Amniotic epithelial cell (primary cell): ENCODE data around the gene EIF4G3.
"Not testable (repeated sequence)": the region's sequence is repeated elsewhere in the genome, so short reads cannot be mapped to it uniquely, and the experiment has no call there.

Experiments
- DNase-seq: peaks from one replicate; pipeline ENCODE4 v3.0.0-alpha.2; 2010; ENCODE audit warnings: low read depth

The EIF4G3 gene

DNA sequence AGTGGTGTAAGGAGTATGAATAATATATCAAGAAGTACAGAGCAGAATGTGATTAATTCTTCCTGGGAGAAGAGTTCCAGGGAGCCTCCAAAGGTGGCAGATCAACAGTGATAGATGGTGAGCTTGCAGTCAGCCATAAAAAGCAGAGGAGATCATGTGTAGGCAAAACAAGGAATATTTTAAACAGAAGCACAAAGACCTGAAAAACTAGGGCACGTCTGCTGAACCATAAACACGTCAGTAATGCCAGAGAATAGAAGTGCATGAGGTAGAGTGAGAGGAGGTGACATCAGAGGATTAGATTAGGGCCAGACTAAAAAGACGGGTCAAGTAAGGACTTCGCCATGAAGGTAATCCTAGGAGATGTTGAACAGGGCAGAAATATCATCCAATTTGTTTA is 151.8 kb downstream of the EIF4G3 start:
- peak; percentile 53 for DNase-seq

DNA sequence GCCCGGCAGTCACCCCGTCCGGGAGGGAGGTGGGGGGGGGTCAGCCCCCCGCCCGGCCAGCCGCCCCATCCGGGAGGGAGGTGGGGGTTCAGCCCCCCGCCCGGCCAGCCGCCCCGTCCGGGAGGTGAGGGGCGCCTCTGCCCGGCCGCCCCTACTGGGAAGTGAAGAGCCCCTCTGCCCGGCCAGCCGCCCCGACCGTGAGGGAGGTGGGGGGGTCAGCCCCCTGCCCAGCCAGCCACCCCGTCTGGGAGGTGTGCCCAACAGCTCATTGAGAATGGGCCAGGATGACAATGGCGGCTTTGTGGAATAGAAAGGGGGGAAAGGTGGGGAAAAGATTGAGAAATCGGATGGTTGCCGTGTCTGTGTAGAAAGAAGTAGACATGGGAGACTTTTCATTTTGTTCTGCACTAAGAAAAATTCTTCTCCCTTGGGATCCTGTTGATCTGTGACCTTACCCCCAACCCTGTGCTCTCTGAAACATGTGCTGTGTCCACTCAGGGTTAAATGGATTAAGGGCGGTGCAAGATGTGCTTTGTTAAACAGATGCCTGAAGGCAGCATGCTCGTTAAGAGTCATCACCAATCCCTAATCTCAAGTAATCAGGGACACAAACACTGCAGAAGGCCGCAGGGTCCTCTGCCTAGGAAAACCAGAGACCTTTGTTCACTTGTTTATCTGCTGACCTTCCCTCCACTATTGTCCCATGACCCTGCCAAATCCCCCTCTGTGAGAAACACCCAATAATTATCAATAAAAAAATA is 152.4 kb downstream of the EIF4G3 start:
- not testable (repeated sequence) for DNase-seq

DNA sequence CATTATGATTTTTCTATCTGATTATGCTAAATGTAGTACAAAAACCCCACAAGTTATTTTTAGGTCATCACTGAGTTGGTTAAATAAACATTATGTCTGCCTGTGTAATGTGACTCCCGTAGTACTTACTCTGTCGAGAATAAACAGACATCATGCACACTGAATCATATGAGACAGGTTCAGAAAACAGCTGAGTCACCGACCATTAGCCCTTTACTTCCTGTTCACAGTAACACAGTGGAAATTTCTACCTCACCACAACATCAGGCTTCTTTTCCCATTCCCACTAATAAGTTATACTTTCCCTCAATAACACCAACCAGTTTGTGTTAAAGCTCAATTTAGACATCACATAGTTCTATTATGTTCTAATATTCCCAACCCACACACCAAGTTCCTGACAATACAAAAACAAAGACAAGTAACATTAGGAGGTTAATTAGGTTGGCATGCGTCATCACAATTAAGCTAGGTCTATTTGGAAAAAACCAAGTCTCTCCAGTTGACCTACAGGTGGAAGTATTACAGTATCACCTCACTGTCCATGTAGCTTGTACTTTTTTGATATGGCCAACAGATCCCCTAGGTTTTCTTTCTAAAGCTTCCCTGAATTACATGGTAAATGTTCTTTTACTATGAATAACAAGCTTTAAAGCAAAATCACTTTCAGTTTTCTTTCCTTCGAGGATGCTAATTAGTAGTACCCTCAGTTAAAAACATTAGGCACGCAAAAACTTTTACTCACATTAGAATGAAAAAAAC is 154.2 kb downstream of the EIF4G3 start:
- DNase-seq, result peak; percentile 99

DNA sequence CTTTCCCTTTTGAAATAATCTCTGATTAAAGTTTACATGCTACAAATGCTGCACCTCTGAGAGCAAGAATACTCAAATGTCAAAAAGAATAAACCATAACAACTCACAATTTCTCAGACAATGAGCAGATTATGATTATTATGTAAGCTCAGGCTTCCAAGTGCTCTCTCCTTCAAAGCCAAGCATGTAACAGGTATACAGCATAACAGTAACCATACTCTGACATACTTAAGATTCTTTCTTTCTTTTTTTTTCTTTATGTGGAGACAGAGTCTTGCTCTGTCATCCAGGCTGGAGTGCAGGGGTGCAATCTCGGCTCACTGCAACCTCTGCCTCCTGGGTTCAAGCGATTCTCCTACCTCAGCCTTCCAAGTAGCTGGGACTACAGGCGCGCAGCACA is 155.4 kb downstream of the EIF4G3 start:
- DNase-seq, result no peak

DNA sequence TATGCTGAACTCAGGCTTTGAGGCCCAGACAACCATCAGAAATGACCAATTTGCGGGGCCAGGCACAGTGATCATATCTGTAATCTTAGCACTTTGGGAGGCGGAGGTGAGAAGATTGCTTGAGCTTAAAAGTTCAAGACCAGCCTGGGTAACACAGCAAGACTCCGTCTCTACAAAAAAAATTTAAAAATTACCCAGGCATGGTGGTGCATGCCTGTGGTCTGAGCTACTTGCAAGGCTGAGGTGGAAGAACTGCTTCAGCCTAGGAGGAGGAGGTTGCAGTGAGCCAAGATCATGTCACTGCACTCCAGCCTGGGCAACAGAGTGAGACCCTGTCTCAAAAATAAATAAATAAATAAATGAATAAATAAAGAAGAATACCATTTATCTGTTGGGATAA is 156.5 kb downstream of the EIF4G3 start:
- peak; percentile 42 for DNase-seq

DNA sequence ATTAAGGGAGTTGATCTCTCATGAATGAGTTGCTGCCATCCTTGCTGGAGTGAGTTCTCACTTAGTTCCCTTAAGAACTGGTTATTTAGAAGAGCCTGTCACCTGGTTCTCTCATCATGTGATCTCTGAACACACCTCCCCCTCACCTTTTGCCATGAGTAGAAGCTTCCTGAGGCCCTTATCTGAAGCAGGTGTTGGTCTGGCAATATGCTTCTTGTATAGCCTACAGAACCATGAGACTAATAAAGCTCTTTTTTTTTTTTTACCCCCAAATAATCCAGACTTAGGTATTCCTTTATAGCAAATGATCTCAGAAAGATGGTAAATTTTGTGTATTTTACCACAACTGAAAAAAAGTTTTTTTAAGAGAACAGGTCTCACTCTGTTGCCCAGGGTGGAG is 158.0 kb downstream of the EIF4G3 start:
- DNase-seq, result no peak

DNA sequence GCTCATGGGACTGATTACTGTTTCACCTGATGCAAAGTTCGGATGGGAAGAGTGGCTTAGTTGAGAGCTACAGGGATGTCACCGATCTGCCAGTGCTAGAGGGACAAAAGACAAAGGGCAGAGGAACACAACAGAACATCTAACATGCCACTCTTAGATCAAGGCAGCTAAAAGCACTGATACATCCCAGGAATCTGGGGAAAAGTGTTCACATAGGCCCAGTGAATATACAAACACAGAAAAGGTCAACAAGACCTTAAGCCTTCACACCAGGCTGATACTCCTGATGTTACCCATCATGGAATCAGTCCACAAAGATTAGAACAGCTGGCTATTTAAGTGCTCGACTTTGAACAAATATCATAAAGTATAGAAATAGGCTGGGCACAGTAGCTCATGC is 163.2 kb downstream of the EIF4G3 start:
- no peak for DNase-seq

DNA sequence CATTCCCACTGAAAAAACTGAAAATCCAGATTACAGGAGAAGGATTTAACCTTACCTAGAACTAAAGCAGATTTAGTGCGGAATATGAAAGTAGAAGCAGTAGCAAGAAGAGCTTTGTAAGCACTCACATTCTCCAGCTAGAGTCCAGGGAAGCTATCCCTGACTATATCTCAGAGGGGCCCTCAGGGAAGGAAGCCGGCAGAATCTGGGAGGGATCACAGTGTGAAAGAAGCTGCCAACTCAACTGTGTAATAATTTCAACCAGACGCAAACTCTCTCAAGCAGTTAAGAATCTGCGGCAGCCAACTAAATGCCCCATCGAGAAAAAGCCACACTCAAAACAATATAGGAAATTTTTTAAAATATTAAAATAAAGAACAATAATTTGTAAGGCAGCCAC is 163.8 kb downstream of the EIF4G3 start:
- peak; percentile 79 for DNase-seq

DNA sequence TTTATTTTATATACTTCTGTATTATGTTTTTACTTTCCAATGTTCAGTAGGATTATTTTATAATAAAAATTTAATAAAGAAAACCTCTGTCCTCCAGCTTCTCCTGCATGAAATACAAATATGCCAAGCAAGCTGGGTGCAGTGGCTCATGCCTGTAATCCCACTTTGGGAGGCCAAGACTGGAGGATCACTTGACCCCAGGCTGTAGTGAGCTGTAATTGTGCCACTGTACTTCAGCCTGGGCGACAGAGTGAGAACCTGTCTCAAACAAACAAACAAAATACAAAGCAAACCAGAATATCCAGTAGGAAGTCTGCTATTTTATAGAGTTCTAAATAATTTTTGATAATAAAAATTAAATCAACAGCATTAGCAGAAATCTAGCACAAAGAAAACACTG is 168.8 kb downstream of the EIF4G3 start:
- no peak for DNase-seq

DNA sequence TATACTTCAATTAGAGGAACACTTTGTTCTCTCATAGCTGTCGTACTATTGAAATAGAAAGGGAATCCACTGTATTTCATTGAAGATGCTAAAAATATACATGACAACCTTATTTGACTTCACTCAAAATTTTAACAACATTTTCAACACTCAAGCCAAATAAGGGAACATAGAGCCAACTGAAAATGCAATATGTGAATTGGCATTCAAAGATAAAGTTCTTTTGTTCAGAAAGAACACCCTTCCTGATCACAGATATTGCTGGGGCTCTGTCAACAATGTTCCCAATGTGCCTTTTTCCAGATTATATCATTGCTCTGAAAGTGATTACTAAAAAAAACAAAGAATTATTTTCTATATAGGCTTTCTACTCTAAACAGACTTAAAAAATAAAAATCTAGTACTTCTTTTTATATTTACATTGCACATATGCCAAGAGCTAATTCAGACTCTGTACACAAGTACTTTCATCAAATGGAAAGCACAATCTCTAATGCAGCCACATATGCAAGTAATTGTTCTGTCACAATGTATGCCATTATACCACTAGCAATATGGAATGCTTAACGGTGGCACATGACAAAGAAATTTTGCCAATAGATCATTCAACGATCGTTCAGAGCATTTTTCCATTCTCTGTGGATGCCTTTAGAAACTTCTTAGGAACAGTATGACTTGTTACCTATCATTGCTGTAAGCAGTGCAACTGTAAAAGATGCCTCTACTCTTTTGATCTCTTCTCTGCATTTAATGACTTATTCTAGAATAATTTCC is 171.0 kb downstream of the EIF4G3 start:
- no peak for DNase-seq

DNA sequence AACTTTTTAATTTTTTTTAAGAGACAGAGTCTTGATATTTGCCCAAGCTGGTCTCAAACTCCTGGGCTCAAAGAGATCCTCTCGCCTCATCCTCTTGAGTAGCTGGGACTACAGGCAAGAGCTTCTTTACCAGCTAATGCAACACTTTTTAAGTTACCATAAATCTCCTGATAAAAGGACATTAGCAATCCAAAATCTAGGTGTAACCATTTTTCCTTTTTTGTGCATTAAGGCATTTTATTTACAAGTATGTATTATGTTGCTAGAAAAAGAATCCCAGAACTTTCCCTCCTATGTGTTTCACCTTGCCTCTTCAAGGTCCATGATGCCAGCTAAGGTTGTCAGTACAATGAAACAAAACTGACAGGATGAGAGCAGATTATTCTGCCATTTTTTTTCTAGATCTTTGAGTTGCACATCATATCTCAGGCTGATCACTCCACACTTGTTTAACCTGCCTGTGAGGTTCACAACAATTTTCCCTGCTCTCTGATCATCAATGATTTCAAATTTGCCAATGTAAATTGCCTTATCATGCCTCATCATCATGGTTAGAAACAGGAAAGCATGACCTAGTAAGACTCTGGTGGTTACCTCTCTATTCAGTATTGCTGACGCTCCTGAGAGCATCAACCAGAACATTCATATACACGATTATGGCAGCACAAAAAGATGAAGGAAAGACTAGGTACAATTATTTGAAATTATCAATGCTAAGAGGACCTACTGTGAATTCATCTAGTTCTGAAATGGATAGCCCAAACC is 173.2 kb downstream of the EIF4G3 start:
- no peak for DNase-seq

DNA sequence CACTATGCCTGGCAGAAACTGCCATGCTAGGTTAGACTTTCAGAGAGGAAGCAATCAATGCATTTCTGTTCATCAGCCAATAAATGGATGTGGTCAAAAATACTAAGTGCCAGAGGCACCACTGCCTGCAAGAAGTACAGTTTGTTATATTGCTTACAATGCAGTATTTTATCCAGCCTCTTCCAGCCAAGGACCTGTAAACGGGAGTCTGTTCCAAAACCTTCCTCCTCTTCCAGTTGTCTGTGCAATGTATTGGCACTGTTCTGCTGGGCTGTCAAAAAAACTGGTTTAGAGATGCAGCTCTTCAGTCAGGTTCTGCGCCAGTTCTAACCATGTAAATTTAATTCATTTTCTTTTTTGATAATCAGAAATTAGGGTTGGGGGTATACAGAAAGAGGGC is 175.7 kb downstream of the EIF4G3 start:
- no peak for DNase-seq

DNA sequence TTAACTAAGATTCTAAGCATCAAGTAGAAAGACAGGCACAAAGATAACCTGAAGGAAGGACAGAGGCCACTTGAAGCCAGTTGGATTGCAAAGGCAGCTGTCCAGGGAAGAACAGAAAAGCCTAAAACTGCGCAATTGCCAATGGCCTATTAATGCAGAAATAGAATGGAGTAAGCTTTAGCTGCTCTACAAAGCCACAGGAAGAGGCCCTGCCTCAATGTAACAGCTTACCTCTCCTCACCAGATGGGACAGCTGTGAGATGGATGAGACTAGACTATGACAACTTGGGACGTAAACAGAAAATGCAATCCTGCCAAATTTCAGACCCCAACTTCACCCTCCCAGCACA is 176.5 kb downstream of the EIF4G3 start:
- no peak for DNase-seq

DNA sequence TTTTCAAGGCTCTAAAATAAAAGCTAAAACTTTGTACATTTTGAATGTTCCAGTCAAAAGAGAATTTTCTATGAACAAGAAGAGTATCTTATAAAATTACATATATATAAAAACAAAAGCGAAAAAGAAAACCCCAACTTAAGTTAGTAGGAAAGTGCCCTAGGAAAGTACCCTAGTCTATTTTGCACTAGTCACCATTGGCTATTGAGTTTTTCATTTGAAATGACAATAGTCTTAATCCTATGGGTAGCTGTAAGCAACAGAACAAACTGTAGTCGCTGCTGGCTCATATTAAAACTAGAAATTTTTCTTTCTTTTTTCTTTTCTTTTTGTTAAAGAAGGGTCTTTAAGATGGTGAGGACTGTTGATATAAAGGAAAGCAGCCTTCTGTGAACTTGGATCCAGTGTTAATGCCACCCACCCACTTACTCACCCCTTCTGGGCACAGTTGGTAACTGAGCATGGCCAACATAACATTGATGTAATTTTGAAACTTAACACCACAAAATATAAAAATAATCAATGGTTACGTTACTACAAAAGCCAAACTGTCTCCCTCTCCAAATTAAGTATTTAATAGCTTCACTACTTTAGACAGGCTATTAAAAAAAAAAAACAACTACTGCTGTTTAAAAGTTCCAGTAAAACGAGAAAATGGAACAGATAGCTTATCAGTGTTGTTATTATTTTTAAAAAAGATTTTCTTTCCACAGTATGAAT is 177.0 kb downstream of the EIF4G3 start:
- no peak for DNase-seq

DNA sequence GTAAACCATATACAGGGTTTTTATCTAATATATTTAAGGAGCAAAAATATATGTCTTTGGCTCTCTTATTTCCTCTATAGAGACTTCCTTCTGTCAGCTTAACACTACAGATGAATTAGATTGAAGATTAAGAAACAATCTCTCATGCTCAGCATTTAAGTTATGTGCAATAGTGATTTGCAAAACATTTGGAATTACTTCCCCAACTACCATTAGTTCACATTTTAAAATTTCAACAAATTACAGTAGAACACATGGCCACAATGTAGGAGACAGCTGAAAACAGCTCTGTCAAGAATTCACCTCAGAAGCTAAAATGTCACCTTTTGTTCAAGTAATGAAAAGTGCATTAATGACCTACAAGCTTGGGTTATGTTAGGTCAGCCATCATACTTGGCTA is 177.9 kb downstream of the EIF4G3 start:
- DNase-seq, result no peak

DNA sequence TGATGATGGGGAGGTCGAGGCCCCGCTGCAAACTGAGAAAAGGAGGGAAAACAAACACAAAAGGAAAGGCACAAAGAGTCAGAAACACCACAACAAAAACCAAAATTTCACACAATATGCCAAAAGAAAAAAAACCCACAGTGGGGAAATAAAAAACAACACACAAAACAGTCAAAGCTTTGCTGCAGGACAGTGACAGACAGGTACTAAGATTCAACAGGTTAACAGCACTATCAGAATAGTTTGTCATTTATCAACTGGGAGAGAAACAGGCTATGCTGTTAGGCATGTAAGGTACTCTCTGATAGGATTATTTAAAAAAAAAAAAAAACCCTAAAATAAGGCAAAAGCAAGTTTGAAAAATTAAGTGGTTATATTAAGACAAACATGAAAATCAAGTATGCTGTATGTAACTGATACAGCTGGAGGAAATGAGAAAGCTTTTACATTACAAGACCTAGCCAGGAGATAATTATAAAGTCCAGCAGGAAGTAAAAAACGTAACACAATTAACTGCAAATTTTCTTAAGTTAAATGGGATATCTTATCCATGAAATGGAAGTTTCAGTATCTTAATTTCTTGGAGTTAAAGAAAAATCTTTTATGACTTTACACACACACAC is 179.0 kb downstream of the EIF4G3 start:
- DNase-seq, result no peak

DNA sequence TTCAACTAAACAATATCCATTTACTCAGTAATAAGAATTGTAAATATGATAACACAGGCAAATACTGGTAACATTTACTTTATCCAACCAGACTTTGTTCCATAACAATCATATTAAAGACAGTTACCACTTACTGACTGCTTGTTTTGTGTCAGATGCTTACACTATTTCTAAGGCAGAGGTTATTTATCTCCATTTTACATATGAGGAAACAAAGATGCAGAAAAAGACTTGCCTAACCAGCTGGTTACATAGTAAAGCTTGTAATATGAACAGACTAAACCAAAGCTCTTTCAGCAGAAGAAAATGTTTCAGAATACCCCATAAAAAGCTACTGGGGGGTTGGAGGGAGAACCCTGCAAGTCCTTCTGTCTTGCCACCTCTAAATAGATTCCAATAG is 180.1 kb downstream of the EIF4G3 start:
- no peak for DNase-seq

DNA sequence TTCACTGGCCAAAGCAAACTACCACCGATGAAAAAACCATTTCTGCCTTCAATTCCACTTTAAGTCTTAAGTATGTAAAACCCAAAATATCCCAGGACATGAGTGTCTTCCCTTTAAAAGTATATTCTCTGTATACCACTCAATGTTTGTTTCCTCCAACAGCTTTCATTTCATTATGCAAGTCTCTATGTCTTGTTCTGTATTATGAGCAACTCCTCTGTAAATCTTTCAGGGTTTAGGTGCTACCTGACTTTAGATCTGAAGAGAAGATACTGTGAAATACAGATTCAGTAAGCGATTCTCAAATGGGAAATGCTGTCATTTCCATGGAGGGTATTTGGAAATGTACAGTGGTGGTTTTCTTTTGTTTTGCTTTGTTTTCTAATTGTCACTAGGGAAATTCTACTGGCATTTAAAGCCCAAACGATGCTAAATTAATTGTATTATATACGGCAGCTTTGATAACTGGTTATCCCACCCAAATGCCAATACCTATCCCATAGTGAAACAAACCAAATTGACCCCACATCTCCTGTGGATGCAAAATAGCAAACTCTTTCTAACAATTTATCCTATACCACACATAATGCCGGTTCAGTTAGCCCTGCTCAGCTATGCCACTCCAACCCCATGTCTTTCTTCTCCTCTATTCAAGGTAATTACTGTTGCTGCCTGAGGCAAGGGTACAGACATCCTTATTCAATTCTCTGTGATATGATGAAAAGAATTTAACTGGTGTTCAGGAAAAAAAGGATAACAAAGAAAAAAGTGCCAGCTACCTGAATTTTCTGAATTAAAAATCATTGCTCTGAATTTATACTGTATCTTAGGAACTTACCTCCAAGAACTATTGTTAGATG is 182.8 kb downstream of the EIF4G3 start:
- DNase-seq, result no peak

DNA sequence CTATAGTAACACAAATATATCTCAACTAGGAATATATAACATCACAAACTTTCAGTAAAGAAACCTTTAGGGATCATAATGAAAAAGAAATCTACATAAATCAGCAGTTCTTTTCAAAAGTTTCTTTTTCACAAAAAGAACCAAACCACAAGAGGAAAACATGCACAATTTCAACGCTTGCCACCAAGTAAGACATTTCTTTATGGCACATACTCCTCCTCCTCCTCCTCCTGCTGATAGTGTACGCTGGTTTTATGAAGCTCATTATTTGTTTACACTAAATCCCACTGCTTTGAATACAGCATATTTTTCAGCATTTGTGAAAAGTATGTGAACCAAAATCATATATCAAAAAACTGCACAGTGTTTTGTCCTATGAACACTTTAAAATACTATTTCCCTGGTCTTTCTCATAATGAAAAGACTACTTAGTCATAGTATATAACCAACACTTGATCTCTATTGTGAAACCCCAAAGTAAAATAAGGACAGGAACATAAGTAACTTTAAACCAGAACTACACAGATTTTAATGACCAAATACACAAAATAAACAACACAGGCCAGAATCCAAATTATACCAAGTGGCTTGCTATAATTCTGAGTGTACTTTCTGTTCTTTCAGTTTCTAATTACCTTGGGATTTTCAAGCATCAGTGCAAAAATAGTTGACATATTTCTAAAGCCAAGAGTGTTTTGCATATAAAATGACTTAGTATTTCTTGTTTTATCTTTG is 184.2 kb downstream of the EIF4G3 start:
- peak; percentile 87 for DNase-seq
